Thyroid gland (tissue), 4 donors: ENCODE results near the gene PLCL2.

Experiments used
- POLR2A ChIP-seq, 2 donors: fragments of 450-650 bp; IDR thresholded peaks; one replicate each; pipeline ENCODE4 v1.6.1; 2017; ENCODE audit warnings: antibody characterized with exemption in 2 of 2, mild to moderate bottlenecking in 2 of 2, moderate library complexity in 1 of 2
- TF ChIP-seq, protein P1 (sequence below), 6 experiments: fragments of 200-600 bp in 3 of 6; fragments of 450-650 bp in 3 of 6; sonication (generic) in 3 of 6; IDR thresholded peaks; one replicate each; pipeline ENCODE4 v1.5.1; 2016 to 2019; ENCODE audit warnings: antibody characterized with exemption in 6 of 6, mild to moderate bottlenecking in 2 of 6, inconsistent platforms in 1 of 6, moderate library complexity in 1 of 6

DNA sequence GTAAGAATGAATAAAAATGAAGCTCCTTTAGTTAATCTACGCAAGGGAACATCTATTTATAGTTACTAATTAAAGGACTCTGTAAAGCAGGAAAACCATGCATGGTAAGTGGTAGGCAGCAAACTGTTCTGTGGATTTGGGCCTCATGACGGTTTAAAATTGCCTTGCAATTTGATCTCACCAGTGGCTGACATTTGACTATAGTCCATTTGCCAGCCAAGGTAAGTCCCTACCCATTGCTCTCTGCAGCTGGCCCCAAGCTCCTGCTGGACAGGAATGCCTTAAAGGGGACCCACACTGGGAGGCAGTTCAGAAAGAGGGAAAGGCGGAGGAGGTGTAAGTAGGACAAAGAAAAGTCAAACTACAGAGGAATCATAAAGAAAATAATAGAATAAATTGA lies 203.3 kb downstream of the PLCL2 start:
- TF ChIP-seq, protein P1, sequence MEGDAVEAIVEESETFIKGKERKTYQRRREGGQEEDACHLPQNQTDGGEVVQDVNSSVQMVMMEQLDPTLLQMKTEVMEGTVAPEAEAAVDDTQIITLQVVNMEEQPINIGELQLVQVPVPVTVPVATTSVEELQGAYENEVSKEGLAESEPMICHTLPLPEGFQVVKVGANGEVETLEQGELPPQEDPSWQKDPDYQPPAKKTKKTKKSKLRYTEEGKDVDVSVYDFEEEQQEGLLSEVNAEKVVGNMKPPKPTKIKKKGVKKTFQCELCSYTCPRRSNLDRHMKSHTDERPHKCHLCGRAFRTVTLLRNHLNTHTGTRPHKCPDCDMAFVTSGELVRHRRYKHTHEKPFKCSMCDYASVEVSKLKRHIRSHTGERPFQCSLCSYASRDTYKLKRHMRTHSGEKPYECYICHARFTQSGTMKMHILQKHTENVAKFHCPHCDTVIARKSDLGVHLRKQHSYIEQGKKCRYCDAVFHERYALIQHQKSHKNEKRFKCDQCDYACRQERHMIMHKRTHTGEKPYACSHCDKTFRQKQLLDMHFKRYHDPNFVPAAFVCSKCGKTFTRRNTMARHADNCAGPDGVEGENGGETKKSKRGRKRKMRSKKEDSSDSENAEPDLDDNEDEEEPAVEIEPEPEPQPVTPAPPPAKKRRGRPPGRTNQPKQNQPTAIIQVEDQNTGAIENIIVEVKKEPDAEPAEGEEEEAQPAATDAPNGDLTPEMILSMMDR (IDR thresholded peaks at IDR 0.05) = no peak
- no peak for TF ChIP-seq POLR2A (IDR thresholded peaks at IDR 0.05)
